DMS79 treated with DMSO at 0.1 percent for 48 hours (cell line): Measurements from ENCODE around the gene NUP214.
A peak's percentile ranks its signal among the peaks of the same experiment; 100 is the strongest.

Experiments used
- DNase-seq: peaks from one replicate; lab custom pipeline; 2025; lab: John Stamatoyannopoulos, UW

Gene NUP214

DNA sequence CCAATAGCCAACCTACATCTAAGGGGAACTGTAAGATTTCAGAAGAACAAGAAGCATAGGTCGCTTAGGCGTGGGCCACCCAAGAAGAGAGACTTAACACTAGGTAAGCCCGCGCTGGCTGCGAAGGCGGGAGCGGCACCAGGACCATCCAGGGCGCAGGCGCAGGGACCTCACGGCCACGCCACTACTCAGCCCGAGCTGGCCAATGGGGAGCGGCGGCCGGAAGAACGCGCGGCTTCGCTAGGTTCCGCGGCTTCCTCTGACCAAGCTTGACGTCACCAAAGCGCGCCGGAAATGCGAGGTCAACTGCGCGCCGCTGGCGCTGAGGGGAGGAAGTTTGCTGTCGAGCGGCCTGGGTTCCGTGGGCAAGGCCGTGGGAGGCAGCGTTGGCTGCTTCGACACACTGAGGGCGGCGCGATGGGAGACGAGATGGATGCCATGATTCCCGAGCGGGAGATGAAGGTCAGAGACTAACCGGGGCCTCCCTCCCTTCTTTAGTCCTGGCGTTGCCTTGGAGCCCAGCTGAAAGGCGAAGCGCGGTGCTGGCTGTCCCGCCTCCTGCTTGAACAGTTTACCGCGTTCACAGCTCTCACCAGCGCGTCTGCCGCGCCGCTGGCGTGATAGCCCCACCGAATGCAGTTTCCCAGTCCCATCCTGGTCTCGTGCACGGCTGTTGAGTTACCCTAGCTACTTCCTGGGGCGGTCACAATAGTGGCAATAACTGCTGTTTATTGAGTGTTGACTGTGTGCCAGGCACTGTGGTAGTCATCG lies at the start of gene NUP214:
Gene NUP214, plus strand, starts transcription at position 299 of the 771 bp plus-strand sequence. Its CDS starts 119 bp downstream, at position 418.
- DNase-seq, result peak; percentile 98

DNA sequence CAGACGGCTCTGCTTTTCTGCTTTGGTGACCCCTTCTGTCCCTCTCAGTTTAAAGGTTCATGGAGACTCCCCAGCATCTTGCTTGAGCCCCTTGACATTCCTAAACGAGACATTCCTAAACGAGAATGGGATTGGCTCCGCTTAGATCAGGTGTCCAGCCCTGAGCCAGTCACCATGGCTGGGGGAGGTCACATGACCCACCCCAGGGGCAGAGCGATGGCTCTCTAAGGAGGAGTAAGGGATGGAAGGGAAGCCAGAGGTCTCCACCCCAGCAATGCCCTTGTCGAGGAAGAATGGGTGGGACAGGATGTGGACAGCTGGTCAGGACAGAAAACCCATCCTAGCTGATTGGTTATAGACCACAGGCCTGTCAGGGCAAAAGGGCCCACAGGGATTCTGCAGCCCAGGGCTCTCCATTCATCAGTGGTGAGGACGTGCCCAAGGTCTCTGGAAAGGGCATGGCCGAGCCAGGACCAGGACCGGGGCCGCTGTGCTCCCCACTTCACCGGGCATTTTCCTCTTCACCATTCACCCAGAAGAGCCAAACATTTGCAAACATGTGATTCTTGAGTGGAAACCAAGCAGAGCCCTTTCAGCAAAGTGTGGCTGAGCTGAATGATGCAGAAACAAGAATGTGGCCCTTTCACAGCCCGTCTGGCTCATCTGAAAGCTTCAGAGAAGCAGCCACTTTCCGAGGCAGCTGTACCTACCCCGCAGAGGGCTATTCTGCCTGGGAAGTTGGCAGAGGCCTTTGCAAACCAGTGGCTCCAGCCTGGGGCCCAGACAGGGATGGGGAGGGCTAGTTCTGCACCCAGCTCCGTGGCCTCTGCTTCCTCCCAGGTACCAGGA lies 48.8 kb upstream of the NUP214 start:
- no peak for DNase-seq

DNA sequence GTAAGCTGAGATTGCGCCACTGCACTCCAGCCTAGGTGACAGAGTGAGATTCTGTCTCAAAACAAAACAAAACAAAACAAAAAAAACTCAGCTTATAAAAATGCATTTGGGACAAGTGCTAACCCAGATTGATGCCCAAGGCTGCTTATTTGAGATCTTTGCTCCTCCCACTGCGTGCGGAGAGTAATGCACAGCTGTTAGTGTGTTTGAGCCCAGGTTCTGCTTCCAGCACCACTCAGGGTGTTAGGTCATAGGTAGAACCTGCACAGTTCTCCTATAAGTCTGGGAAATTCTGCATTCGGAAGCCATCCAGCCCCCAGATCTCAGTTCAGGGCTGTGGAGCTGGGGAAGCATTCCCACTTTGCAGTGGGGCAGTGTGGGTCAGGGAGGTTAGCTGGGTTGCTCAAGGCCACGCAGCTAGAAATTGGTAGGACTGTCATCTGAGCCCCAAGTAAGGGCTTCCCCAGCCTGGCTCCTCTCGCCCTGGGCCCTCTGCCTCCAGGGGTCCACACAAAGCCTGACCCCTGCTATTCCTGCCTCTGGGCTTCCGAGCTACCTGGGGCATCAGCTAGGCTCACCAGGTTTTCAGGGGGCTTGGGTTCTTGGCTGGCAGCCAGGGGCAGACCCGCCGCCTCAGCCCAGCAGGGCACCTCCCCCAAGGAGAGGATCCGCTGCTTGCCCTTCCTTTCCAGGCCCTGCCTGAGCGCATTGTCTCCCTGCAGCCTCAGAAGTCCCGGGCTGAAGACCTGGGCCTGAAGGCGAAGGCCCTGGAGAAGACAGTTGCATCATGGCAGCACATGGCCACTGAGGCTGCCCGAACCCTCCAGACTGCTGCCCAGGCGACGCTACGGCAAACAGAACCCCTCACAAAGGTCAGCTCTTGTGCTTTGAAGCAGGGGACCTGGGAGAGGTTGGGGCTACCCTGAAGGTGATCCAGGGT lies 46.7 kb upstream of the NUP214 start:
- DNase-seq, result no peak

DNA sequence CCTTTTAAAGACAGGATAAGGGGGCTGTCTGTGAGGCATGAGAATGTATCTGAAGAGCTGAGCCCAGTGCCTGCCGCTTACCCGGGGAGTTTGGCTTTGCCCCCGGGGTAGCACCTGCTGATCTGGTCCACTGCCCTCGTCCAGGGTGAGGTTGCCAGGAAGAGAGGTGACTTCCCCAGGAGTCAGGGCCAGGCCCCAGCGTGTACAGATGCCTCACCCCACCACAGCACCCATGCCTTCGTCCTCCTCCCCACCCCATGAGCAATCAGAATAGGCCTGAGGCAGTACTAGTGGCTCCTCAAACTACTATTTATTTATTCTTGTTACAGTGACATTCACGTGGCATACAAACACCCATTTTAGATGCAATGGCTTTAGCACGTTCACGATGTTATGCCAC lies 44.8 kb upstream of the NUP214 start:
- DNase-seq, result no peak

DNA sequence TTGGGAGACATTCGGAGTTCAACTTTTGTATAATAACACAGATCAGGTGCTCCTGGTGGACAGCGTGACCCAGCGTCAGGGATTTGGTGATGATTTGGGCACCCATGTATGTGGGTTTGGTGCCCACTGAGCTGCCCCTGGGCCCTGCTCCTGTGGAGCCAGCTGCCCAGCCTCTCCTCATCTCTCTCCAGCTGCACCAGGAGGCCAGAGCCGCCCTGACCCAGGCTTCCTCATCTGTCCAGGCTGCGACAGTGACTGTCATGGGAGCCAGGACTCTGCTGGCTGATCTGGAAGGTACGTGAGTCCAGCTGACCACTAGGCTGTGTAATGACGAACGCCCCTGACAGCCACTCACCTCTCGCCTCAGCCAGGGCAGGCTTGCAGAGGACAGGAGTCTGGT lies 43.5 kb upstream of the NUP214 start:
- DNase-seq, result no peak

DNA sequence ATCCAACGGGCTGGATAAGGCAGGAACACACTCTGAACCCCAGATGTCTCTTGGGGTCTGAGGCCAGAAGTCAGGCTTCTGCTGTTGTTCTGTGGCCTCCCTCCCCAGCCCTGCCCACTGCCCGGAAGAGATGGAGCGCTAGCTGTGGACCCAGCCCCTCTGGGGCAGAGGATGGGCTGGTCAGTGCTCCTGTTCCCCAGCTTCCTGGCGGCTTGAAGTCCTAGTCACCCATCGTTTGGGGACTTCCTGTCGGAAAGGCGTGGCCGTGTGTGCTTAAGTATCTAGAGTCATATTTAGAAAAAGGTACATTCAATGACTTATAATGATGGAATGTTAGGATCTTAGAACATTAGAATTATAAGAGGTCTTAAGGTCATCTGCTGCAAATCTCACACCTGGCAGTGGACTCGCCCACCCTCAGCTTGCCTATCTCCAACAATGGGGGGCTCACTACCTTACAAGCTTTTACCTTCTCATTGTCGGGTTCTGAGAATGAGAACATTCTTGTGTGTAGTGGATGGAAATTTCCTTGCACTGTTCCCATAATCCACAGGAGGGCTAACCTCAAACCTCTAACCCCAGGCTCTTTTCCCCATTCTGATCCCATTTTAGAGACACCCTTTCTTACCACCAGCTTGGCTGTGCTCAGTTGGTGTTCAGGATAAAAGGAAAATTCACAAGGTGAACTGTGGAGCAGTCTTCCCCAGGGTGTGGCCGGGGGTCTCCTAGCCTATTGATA lies 42.4 kb upstream of the NUP214 start:
- DNase-seq, result no peak

DNA sequence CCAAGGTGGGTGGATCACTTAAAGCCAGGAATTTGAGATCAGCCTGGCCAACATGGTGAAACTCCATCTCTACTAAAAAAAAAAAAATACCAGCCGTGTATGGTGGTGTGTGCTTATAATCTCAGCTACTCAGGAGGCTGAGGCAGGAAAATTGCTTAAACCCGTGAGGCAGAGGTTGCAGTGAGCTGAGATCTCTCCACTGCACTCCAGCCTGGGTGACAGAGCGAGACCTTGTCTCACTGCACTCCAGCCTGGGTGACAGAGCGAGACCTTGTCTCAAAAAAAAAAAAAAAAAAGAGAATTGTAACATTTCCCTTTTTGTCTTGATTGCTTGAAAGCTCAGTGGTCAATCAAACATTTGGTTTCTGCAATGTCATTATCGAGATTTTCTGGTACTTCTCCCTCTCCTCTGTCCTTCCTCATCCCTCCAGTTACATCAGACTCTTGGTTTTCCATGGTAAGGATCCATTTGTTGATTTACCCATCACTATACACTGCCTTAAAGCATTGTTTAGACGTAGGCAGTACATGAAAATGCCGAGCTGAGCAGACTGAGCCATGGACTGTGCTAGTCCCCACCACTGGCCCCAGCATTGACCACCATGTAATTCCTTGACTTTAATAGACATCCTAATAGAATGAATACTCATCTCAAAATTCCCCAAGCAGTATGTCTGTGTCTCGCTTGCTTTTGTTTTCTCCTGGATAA lies 40.6 kb upstream of the NUP214 start:
- no peak for DNase-seq

DNA sequence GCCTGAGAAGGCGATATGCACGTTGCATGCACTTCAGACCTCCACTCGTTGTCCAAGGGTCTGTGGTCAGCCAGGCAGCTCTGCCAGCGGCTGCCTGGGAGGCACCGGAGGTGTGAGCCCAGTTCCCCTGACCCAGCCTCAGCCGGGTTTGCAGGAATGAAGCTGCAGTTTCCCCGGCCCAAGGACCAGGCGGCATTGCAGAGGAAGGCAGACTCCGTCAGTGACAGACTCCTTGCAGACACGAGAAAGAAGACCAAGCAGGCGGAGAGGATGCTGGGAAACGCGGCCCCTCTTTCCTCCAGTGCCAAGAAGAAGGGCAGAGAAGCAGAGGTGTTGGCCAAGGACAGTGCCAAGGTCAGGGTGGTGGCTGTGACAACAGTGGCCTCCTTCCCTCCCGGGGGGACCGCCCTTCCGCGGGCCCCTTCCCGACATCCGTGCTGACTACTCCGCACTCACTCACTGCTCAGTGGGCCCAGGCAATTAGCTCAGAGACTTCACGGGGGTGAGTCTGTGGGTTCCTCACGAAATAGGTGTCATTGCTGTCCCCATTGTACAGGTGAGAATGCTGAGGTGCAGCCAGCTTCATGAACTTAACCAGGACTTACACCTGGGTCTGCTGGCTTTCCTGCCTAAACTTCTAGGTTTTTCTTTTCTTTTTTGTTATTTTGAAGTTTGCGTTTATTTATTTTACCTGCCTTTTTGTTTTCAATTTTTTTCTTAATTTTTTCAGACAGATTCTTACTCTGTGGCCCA lies 39.8 kb upstream of the NUP214 start:
- DNase-seq, result no peak

DNA sequence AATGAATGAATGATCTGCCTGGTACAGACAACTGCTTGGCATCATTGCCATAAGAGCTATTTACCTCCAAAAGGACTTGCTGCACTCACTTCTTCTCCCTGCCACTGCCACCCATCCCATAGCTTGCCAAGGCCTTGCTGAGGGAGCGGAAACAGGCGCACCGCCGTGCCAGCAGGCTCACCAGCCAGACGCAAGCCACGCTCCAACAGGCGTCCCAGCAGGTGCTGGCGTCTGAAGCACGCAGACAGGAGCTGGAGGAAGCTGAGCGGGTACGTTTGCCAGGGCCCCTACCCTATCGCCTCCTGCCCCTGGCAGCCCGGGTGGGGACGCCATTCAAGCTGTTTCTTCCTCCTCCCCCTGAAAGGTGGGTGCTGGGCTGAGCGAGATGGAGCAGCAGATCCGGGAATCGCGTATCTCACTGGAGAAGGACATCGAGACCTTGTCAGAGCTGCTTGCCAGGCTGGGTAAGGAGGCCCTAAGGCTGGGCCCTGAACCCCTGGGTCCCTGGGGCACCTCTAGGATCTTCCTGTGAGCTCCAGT lies 38.0 kb upstream of the NUP214 start:
- peak; percentile 71 for DNase-seq

DNA sequence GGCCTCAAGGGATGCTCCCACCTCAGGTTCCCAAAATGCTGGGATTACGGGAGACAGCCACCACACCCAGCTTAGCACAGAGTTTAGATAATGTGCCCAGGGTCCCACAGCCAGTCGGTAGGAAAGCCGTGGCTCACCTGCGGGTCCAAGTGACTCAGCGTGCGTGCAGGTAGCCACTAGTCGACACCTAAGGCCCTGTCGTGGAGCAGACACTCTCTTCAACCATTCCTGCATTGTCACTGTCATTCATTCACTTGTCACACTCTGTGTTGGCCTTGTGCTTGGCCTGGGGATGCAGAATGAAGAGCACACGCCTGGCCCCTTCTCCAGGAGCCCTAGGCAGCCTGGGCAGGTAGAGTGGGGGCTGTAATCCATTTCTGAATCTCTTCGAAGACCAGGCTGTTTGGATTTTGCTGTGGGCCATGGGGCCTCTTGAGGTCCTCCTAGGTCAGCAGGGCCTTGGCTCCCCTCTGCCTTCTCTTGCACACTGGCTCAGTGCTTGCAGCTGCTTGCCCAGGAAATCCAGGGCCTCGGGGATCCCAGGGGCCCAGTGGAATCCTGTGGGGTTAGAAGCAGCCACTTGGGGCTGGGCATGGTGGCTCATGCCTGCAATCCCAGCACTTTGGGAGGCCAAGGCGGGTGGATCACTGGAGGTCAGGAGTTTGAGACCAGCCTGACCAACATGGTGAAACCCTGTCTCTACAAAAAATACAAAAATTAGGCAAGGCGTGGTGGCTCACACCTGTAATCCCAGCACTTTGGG lies 35.2 kb upstream of the NUP214 start:
- no peak for DNase-seq

DNA sequence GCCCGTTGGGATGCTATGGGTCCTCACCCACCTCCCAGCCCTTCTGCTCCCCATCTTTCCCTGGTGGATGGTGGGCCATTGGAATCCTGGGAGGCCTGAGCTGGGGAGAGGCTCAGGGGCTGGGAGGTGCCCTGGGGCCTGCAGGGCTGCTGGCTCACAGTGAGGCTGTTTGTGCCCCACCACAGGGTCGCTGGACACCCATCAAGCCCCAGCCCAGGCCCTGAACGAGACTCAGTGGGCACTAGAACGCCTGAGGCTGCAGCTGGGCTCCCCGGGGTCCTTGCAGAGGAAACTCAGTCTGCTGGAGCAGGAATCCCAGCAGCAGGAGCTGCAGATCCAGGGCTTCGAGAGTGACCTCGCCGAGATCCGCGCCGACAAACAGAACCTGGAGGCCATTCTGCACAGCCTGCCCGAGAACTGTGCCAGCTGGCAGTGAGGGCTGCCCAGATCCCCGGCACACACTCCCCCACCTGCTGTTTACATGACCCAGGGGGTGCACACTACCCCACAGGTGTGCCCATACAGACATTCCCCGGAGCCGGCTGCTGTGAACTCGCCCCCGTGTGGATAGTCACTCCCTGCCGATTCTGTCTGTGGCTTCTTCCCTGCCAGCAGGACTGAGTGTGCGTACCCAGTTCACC lies 33.9 kb upstream of the NUP214 start:
- no peak for DNase-seq

DNA sequence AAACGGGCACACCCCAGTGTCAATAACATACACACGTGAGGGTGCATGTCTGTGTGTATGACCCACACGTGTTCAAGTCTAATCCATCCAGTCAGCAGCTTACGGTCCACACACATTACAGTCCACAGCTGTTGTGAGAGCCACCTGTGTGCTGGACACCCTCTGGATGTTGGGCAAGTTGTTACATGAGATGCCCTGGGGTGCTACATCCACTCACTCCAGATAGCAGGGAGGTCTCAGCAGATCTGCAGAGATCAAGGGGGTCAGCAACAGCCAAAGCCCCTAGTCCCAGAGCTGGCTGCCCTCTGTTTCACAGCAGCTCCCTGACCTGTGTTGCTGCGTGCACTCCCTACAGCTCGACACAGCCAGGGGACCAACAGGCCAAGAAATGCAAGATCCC lies 33.4 kb upstream of the NUP214 start:
- DNase-seq, result no peak

DNA sequence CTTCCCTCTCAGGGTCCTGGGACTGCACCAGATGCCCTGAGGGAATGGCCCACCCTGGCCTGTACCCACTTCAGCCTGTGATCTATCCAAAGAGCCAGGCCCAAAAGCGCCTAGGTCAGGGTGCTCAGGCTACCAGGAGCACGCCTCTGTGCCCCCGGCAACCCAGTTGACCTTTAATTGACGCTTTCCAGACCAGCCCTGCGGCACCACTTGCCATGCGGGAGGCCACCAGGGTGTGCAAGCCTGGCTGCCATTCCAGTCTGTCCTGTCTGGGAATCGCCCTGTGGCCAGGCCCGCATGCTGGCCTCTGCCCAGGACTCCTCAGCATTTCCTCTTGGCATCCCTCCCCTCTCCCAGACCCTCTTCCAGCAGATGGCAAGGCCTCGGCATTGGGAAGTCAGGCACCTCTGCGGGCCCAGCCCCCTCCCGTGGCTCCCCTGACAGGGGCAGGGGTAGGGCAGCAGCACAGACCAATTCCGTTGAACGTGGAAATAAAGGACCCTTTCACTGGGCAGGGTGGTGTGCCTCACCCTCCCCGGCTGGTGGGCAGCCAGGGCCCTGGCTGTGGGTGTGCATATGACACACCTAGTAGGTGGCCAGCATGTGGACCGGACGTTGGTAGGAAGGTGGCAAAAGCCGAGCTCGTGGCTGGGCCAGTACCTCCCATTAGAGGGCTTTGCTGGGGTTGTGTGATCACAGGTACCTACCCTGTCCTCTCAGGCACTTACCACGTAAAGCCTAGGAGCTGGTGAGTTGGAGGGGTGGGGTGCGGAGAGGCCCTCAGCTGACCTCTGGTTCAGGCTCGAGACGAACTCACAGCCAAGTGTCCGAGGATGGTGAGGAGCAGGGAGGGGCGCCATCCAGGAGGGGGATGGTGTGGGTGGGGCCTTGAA lies 32.6 kb upstream of the NUP214 start:
- no peak for DNase-seq

DNA sequence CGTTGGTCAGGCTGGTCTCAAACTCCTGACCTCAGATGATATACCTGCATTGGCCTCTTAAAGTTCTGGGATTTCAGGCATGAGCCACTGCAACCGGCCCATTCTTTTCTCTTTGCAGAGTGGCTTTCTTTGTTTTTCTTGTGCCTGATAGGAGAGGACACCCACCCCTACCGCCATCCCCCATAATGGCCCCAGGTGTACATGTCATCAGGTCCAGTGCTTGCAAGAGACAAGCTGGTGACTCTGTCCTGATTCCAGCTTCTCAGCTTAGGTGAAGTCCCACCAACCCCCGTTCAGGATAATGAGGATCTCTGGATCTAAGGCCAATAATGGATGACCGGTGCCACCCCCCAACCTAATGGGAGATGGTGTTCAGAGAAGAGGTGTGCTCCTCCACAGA lies 31.4 kb upstream of the NUP214 start:
- DNase-seq, result no peak

DNA sequence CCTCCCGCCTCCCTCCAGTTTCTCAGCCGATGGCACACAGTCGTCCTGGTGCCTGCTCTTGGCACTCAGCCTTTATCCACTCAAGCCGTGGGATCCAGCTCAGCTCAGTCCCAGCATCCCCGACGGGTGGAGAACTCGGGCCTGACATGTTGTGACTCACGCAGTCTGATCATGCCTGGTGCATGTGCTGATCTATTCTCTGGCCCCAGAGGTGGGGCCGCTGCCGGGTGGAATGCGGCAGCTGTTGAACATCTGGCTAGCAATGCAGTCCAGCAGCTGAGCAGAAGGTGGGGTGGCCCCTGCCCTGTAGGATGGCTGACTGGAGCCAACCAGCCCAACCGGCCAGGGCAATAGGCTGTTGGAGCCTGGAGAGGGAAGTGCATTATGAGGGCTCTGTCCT lies 30.8 kb upstream of the NUP214 start:
- DNase-seq, result no peak

DNA sequence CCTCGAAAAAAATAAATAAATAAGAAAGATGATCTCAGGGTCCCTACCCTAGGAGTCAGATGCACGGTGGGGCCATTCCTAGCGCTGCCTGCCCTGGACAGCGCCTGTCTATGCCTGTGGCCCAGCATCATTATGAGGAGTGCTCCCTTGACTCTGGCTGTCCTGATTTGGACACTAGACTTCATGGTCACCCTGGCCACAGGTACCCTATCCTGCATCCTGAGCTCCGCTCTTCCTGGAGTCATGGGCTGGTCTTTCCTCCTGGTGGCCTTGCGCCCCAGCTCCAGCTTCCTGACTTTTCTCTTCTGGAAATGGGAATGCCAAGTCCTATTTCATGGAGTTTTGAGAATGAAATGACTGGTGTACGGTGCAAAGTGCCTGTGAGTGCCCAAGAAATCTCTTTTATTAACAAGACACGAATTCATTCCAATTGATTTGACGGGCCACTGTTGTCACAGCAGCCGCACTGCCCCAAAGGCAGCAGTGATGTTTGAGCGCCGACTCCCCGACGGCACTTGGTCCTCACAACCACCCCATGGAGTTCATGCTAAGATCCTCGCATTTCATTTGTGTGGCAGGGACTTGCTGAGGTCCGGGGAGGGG lies 29.6 kb upstream of the NUP214 start:
- peak; percentile 15 for DNase-seq
